GM12801 (cell line): ENCODE measurements around the gene RILPL2.

ENCODE experiments used
- CTCF ChIP-seq: IDR thresholded peaks from one replicate; pipeline ENCODE4 v1.5.1; 2011; ENCODE audit warnings: control low read depth; ENCODE audit not compliant: insufficient read length; ENCODE audit errors: extremely low read depth

The RILPL2 gene

GRCh38 chr12:123444092-123445026, 7.9 kb upstream of the RILPL2 start:
- no peak for TF ChIP-seq CTCF

GRCh38 chr12:123442774-123443173, 6.3 kb upstream of the RILPL2 start:
- TF ChIP-seq CTCF: no peak

- no peak for TF ChIP-seq CTCF
Observed at GRCh38 chr12:123441523-123442164, 5.2 kb upstream of the RILPL2 start.

GRCh38 chr12:123435636-123436016, 858 bp downstream of the RILPL2 start:
- TF ChIP-seq CTCF: no peak

GRCh38 chr12:123433615-123434014, 2.9 kb downstream of the RILPL2 start:
- no peak for TF ChIP-seq CTCF

GRCh38 chr12:123428591-123428990, 7.9 kb downstream of the RILPL2 start:
- TF ChIP-seq CTCF: no peak

- TF ChIP-seq CTCF: no peak
Observed at GRCh38 chr12:123427036-123427769, 9.3 kb downstream of the RILPL2 start.
